T-cell (primary cell): ENCODE data around the gene INPP4B. TPM values are rescaled to one million over a fixed set of nuclear protein-coding genes. Genes with fewer than 3 reads are reported as not detected.

Experiments used
- ATAC-seq, 4 experiments: fragments of 200-7000 bp in 3 of 4; fragments of 150-1000 bp in 1 of 4; cut with Tn5 transposase; replicated peaks in 1 of 4; 1 replicate in 3 of 4; 2 replicates in 1 of 4; pipeline ENCODE4 v1.10.0; 2021; ENCODE audit warnings: moderate library complexity in 3 of 4, mild to moderate bottlenecking in 2 of 4, moderate number of reproducible peaks in 1 of 4
- CTCF ChIA-PET, 2 donors: fragments of 300-600 bp; sonication (Branson Sonifier 250); formaldehyde crosslinking; loops; one replicate each; lab custom pipeline; 2022; ENCODE audit warnings: antibody characterized with exemption in 2 of 2; lab: Charles Lee
- POLR2A ChIA-PET, 2 donors: fragments of 300-600 bp; sonication (Branson Sonifier 250); formaldehyde crosslinking; loops; one replicate each; lab custom pipeline; 2022; ENCODE audit warnings: antibody characterized with exemption in 2 of 2; lab: Charles Lee
- DNase-seq, 35 experiments: peaks; one replicate each; pipeline versions ENCODE4 v3.0.0 to v3.0.0-alpha.2; 2013 to 2023
- H3K27ac ChIP-seq: one replicate; pipeline ENCODE4 v1.5.1; 2013; ENCODE audit warnings: low read length
- H3K27me3 ChIP-seq, 2 experiments: replicated peaks in 1 of 2; 1 replicate in 1 of 2; 2 replicates in 1 of 2; pipeline versions ENCODE4 v1.6.1 to v1.7.0; 2013; ENCODE audit warnings: low read length in 1 of 2, mixed read lengths in 1 of 2; ENCODE audit not compliant: control insufficient read depth in 2 of 2, insufficient read depth in 2 of 2; ENCODE audit errors: extremely low read depth in 1 of 2
- H3K36me3 ChIP-seq, 2 donors: 1 replicate in 1 of 2; 2 replicates in 1 of 2; pipeline versions ENCODE4 v1.6.1 to v1.7.0; 2013; ENCODE audit warnings: low read length in 1 of 2; ENCODE audit not compliant: control insufficient read depth in 2 of 2, insufficient read depth in 1 of 2; ENCODE audit errors: extremely low read depth in 1 of 2
- H3K4me1 ChIP-seq, 2 experiments: 1 replicate in 1 of 2; 2 replicates in 1 of 2; pipeline versions ENCODE4 v1.6.1 to v1.7.0; 2013; ENCODE audit warnings: low read length in 2 of 2, mixed read lengths in 1 of 2; ENCODE audit not compliant: insufficient read depth in 2 of 2, control insufficient read depth in 1 of 2; ENCODE audit errors: extremely low read depth in 1 of 2
- H3K4me3 ChIP-seq, 2 donors: 1 replicate in 1 of 2; 2 replicates in 1 of 2; pipeline versions ENCODE4 v1.5.1 to v1.7.0; 2013; ENCODE audit warnings: mild to moderate bottlenecking in 2 of 2, low read length in 1 of 2, moderate library complexity in 1 of 2; ENCODE audit not compliant: control insufficient read depth in 1 of 2; ENCODE audit errors: extremely low read depth in 1 of 2
- H3K9me3 ChIP-seq: 2 replicates; pipeline ENCODE4 v1.7.0; 2013
- H3K27ac Mint-ChIP-seq, 2 donors: one replicate each; pipeline ENCODE4 v1.8.0; 2020 to 2021; ENCODE audit warnings: mild to moderate bottlenecking in 2 of 2, mixed read lengths in 2 of 2
- H3K27me3 Mint-ChIP-seq, 2 donors: one replicate each; pipeline ENCODE4 v1.8.0; 2021 to 2022; ENCODE audit warnings: mixed read lengths in 2 of 2
- H3K36me3 Mint-ChIP-seq: one replicate; pipeline ENCODE4 v1.8.0; 2021; ENCODE audit warnings: mixed read lengths
- H3K4me1 Mint-ChIP-seq, 3 donors: one replicate each; pipeline ENCODE4 v1.8.0; 2020 to 2022; ENCODE audit warnings: mixed read lengths in 3 of 3, mild to moderate bottlenecking in 1 of 3
- H3K4me3 Mint-ChIP-seq, 3 donors: one replicate each; pipeline ENCODE4 v1.8.0; 2020 to 2022; ENCODE audit warnings: mild to moderate bottlenecking in 3 of 3, mixed read lengths in 3 of 3, moderate library complexity in 3 of 3
- H3K9me3 Mint-ChIP-seq, 3 donors: one replicate each; pipeline ENCODE4 v1.8.0; 2020 to 2022; ENCODE audit warnings: mixed read lengths in 3 of 3
- WGBS: methylation state at CpG from one replicate; pipeline ENCODE4 v1.1.5; 2013; ENCODE audit warnings: missing lambda C conversion rate; ENCODE audit not compliant: insufficient coverage; 5-methylcytosine and 5-hydroxymethylcytosine counted together
- total RNA-seq, 35 experiments: library from RNA in 6 of 35; stranded (reverse) in 6 of 35; fragments of 120-200 nt in 1 of 35; gene quantifications; one replicate each; pipeline versions ENCODE4 v1.2.1 to v1.2.4 and lab custom pipeline; 2013 to 2026

INPP4B gene
- total RNA-seq, 5 donors from 2014 or later (not counting 1 experiment from before 2014, with no cell fraction given), result 47.4 to 99.7 (median 71.3) TPM

- H3K27ac Mint-ChIP-seq, result peak overlapping the region; percentile 26 to 76
- H3K4me1 ChIP-seq, result peaks cover 10 to 20% of the 10 kb centered on the region in 2 experiments
- no peaks in the 10 kb centered on the region for H3K9me3 Mint-ChIP-seq
- no peaks in the 10 kb centered on the region for H3K27me3 Mint-ChIP-seq
- ATAC-seq (no peak), DNase-seq (no peak)
- peaks cover 42 to 70% (median 60%) of the 10 kb centered on the region in 3 donors for H3K4me1 Mint-ChIP-seq
- peaks cover 57% of the 10 kb centered on the region for H3K36me3 Mint-ChIP-seq
- H3K4me3 ChIP-seq, result no peak overlapping the region
- CTCF ChIA-PET, result no interaction called here
- no peaks in the 10 kb centered on the region for H3K9me3 ChIP-seq
- no peak overlapping the region for H3K4me3 Mint-ChIP-seq
- H3K27me3 ChIP-seq, result no peaks in the 10 kb centered on the region
- no peak overlapping the region for H3K27ac ChIP-seq
- H3K36me3 ChIP-seq, result peaks cover 3 to 51% of the 10 kb centered on the region in 2 donors
- 100% methylated on average over 1 of the region's 1 CpG for WGBS
- POLR2A ChIA-PET, result interaction anchor here in 1 of 2 donors (0.7 kb wide), 1 partner anchor 36 kb away, joined by 3 read pairs; no protein-coding TSS in a partner anchor
Measured at GRCh38 chr4:142309772-142310171, 536.3 kb downstream of the INPP4B start.

GRCh38 chr4:142307857-142308256 lies 538.2 kb downstream of the INPP4B start:
- Histone ChIP-seq H3K4me1 (peaks cover 0 to 3% of the 10 kb centered on the region in 2 experiments), H3K27ac (no peak overlapping the region), H3K27me3 (no peaks in the 10 kb centered on the region), H3K9me3 (no peaks in the 10 kb centered on the region), H3K36me3 (peaks cover 2 to 44% of the 10 kb centered on the region in 2 donors), H3K4me3 (no peak overlapping the region)
- ChIA-PET POLR2A (no interaction called here), CTCF (interaction anchor here in 1 of 2 donors (1.0 kb wide), 1 partner anchor 48 kb away, joined by 4 read pairs; no protein-coding TSS in a partner anchor)
- no peaks in the 10 kb centered on the region for H3K9me3 Mint-ChIP-seq
- peaks cover 37 to 66% (median 50%) of the 10 kb centered on the region in 3 donors for H3K4me1 Mint-ChIP-seq
- no peak overlapping the region for H3K27ac Mint-ChIP-seq
- H3K36me3 Mint-ChIP-seq, result peaks cover 50% of the 10 kb centered on the region
- ATAC-seq (no peak), DNase-seq (no peak)
- WGBS, result 86% methylated on average over 2 of the region's 2 CpGs
- no peaks in the 10 kb centered on the region for H3K27me3 Mint-ChIP-seq
- H3K4me3 Mint-ChIP-seq, result no peak overlapping the region

- Histone ChIP-seq H3K4me3 (no peak overlapping the region), H3K27me3 (no peaks in the 10 kb centered on the region), H3K9me3 (no peaks in the 10 kb centered on the region), H3K27ac (no peak overlapping the region), H3K36me3 (peaks cover 0 to 15% of the 10 kb centered on the region in 2 donors), H3K4me1 (no peaks in the 10 kb centered on the region)
- 74% methylated on average over 3 of the region's 4 CpGs for WGBS
- peak overlapping the region in 1 of 2 donors; percentile 11 for H3K27ac Mint-ChIP-seq
- H3K4me1 Mint-ChIP-seq, result peaks cover 40 to 66% (median 52%) of the 10 kb centered on the region in 3 donors
- DNase-seq (no peak), ATAC-seq (no peak)
- ChIA-PET CTCF (interaction anchor here in 1 of 2 donors (1.1 kb wide), 1 partner anchor 14 kb away, joined by 3 read pairs; no protein-coding TSS in a partner anchor), POLR2A (interaction anchor here in 1 of 2 donors (0.6 kb wide), 1 partner anchor 131 kb away, joined by 3 read pairs; no protein-coding TSS in a partner anchor)
- no peak overlapping the region for H3K4me3 Mint-ChIP-seq
- peaks cover 61% of the 10 kb centered on the region for H3K36me3 Mint-ChIP-seq
- H3K9me3 Mint-ChIP-seq, result peaks cover 0 to 4% (median 0%) of the 10 kb centered on the region in 3 donors
- H3K27me3 Mint-ChIP-seq, result no peaks in the 10 kb centered on the region
Measured at GRCh38 chr4:142297313-142297712, 548.8 kb downstream of the INPP4B start.

- no peaks in the 10 kb centered on the region for H3K27me3 ChIP-seq
- H3K27ac ChIP-seq, result no peak overlapping the region
- H3K27ac Mint-ChIP-seq, result peak overlapping the region; percentile 53 to 55
- H3K9me3 Mint-ChIP-seq, result peaks cover 3 to 6% (median 4%) of the 10 kb centered on the region in 3 donors
- no peaks in the 10 kb centered on the region for H3K4me1 ChIP-seq
- ATAC-seq (no peak), DNase-seq (no peak)
- H3K36me3 Mint-ChIP-seq, result peaks cover 58% of the 10 kb centered on the region
- peaks cover 0 to 11% of the 10 kb centered on the region in 2 donors for H3K36me3 ChIP-seq
- 100% methylated on average over 1 of the region's 4 CpGs for WGBS
- H3K4me1 Mint-ChIP-seq, result peaks cover 50 to 70% (median 50%) of the 10 kb centered on the region in 3 donors
- CTCF ChIA-PET, result interaction anchor here in 1 of 2 donors (1.3 to 4.7 kb wide), 4 partner anchors 10 to 431 kb away, joined by 3 to 31 read pairs (median 5); no protein-coding TSS in a partner anchor
- no peaks in the 10 kb centered on the region for H3K27me3 Mint-ChIP-seq
- no peaks in the 10 kb centered on the region for H3K9me3 ChIP-seq
- POLR2A ChIA-PET, result interaction anchor here in 1 of 2 donors (0.7 kb wide), 1 partner anchor 94 kb away, joined by 3 read pairs; no protein-coding TSS in a partner anchor
- no peak overlapping the region for H3K4me3 Mint-ChIP-seq
- no peak overlapping the region for H3K4me3 ChIP-seq
Measured at GRCh38 chr4:142293536-142293935, 552.6 kb downstream of the INPP4B start.

GRCh38 chr4:142292231-142292630 lies 553.9 kb downstream of the INPP4B start:
- no peak overlapping the region for H3K27ac ChIP-seq
- POLR2A ChIA-PET, result interaction anchor here in 1 of 2 donors (0.6 kb wide), 1 partner anchor 276 kb away, joined by 3 read pairs; no protein-coding TSS in a partner anchor
- peaks cover 3 to 6% (median 4%) of the 10 kb centered on the region in 3 donors for H3K9me3 Mint-ChIP-seq
- H3K36me3 Mint-ChIP-seq, result peaks cover 48% of the 10 kb centered on the region
- WGBS, result no CpG with 5 or more reads among the region's 2 CpGs
- H3K4me3 ChIP-seq, result no peak overlapping the region
- no peaks in the 10 kb centered on the region for H3K4me1 ChIP-seq
- no peak for DNase-seq
- H3K36me3 ChIP-seq, result peaks cover 0 to 5% of the 10 kb centered on the region in 2 donors
- no peak overlapping the region for H3K4me3 Mint-ChIP-seq
- ATAC-seq, result no peak
- H3K9me3 ChIP-seq, result no peaks in the 10 kb centered on the region
- peak overlapping the region; percentile 8 to 74 for H3K27ac Mint-ChIP-seq
- H3K4me1 Mint-ChIP-seq, result peaks cover 44 to 64% (median 46%) of the 10 kb centered on the region in 3 donors
- H3K27me3 Mint-ChIP-seq, result no peaks in the 10 kb centered on the region
- CTCF ChIA-PET, result interaction anchor here in 1 of 2 donors (4.7 kb wide), 1 partner anchor 9 kb away, joined by 31 read pairs; no protein-coding TSS in a partner anchor
- H3K27me3 ChIP-seq, result no peaks in the 10 kb centered on the region

- no peak for ATAC-seq
- Mint-ChIP-seq H3K9me3 (peaks cover 3 to 6% (median 4%) of the 10 kb centered on the region in 3 donors), H3K4me3 (no peak overlapping the region), H3K36me3 (peaks cover 46% of the 10 kb centered on the region), H3K4me1 (peaks cover 44 to 62% (median 45%) of the 10 kb centered on the region in 3 donors), H3K27me3 (no peaks in the 10 kb centered on the region), H3K27ac (peak overlapping the region; percentile 4 to 24)
- POLR2A ChIA-PET, result interaction anchor here (0.6 kb wide), 2 partner anchors 189 to 276 kb away, joined by 3 to 8 read pairs; no protein-coding TSS in a partner anchor
- Histone ChIP-seq H3K36me3 (peaks cover 0 to 5% of the 10 kb centered on the region in 2 donors), H3K4me1 (no peaks in the 10 kb centered on the region), H3K27ac (no peak overlapping the region), H3K4me3 (no peak overlapping the region), H3K9me3 (no peaks in the 10 kb centered on the region), H3K27me3 (no peaks in the 10 kb centered on the region)
- CTCF ChIA-PET, result interaction anchor here in 1 of 2 donors (0.5 to 4.7 kb wide), 2 partner anchors 8 to 304 kb away, joined by 4 to 31 read pairs; no protein-coding TSS in a partner anchor
- DNase-seq, result no peak
- WGBS, result no CpG with 5 or more reads among the region's 5 CpGs
Measured at GRCh38 chr4:142291299-142292050, 554.6 kb downstream of the INPP4B start.
